HepG2 (cell line): Measurements from ENCODE around the gene CCDC88A. TPM values are rescaled to one million over a fixed set of nuclear protein-coding genes. Genes with fewer than 3 reads are reported as not detected.

Source experiments
- CBX5 ChIP-seq: sonication (generic); formaldehyde crosslinking; IDR thresholded peaks from 2 replicates; pipeline ENCODE4 v1.4.0; 2020; ENCODE audit warnings: missing genetic modification reagents, borderline replicate concordance
- EEA1 ChIP-seq: sonication (generic); formaldehyde crosslinking; IDR thresholded peaks from 2 replicates; pipeline ENCODE4 v1.5.1; 2020; ENCODE audit warnings: mild to moderate bottlenecking, missing genetic modification reagents, borderline replicate concordance
- EED ChIP-seq: sonication (generic); formaldehyde crosslinking; IDR thresholded peaks from 2 replicates; pipeline ENCODE4 v1.5.0; 2020; ENCODE audit warnings: mild to moderate bottlenecking, missing genetic modification reagents
- GATAD1 ChIP-seq: IDR thresholded peaks from 2 replicates; pipeline ENCODE4 v1.6.1; 2016; ENCODE audit warnings: missing genetic modification reagents, missing compliant biosample characterization
- KDM1A ChIP-seq: IDR thresholded peaks from 2 replicates; pipeline ENCODE4 v1.6.1; 2016; ENCODE audit warnings: missing compliant biosample characterization
- MXD3 ChIP-seq: IDR thresholded peaks from 2 replicates; pipeline ENCODE4 v1.6.1; 2016; ENCODE audit warnings: mild to moderate bottlenecking, missing biosample characterization, missing genetic modification reagents
- NR1H2 ChIP-seq: sonication (generic); formaldehyde crosslinking; IDR thresholded peaks from 2 replicates; pipeline ENCODE4 v1.8.1; 2022; ENCODE audit warnings: low read depth, missing genetic modification reagents, borderline replicate concordance
- RFX3 ChIP-seq: IDR thresholded peaks from 2 replicates; pipeline ENCODE4 v1.6.1; 2016; ENCODE audit warnings: missing biosample characterization, missing genetic modification reagents
- SOX5 ChIP-seq: IDR thresholded peaks from 2 replicates; pipeline ENCODE4 v1.6.1; 2016; ENCODE audit warnings: borderline replicate concordance
- SSRP1 ChIP-seq: IDR thresholded peaks from 2 replicates; pipeline ENCODE4 v1.6.1; 2016; ENCODE audit warnings: control low read depth
- TFAP4 ChIP-seq: sonication (generic); IDR thresholded peaks from 2 replicates; pipeline ENCODE4 v1.6.1; 2016; ENCODE audit warnings: low read depth, borderline replicate concordance
- TOPORS ChIP-seq: sonication (generic); formaldehyde crosslinking; IDR thresholded peaks from 2 replicates; pipeline ENCODE4 v1.8.0; 2023; ENCODE audit warnings: mild to moderate bottlenecking, missing genetic modification reagents
- U2AF1 ChIP-seq: fragments of 200-400 bp; formaldehyde crosslinking; optimal IDR thresholded peaks from 2 replicates; pipeline ENCODE3; 2017; ENCODE audit warnings: mild to moderate bottlenecking, low read depth, low read length
- ZNF3 ChIP-seq: IDR thresholded peaks from 2 replicates; pipeline ENCODE4 v1.7.0; 2017; ENCODE audit warnings: inconsistent platforms
- ZNF713 ChIP-seq: sonication (generic); formaldehyde crosslinking; IDR thresholded peaks from 2 replicates; pipeline ENCODE4 v1.4.0; 2020; ENCODE audit warnings: mild to moderate bottlenecking, missing genetic modification reagents
- ZSCAN22 ChIP-seq: sonication (generic); formaldehyde crosslinking; IDR thresholded peaks from 2 replicates; pipeline ENCODE4 v1.4.0; 2020; ENCODE audit warnings: mild to moderate bottlenecking, missing genetic modification reagents
- polyA plus RNA-seq, 8 experiments: library from polyadenylated mRNA; depleted of rRNA in 3 of 8; stranded (reverse) in 7 of 8; unstranded in 1 of 8; fragments of >200 nt; fragmentation: Illumina TruSeq in 4 of 8; extraction: Trizol in 4 of 8; gene quantifications; 2 replicates each; pipeline versions ENCODE4 v1.2.1 to v1.2.3, GENCODE V29; 2011 to 2016; ENCODE audit warnings: low read depth in 4 of 8, missing spikeins in 1 of 8, mixed read lengths in 1 of 8; ENCODE audit not compliant: insufficient read depth in 1 of 8
- total RNA-seq, 5 experiments: library from RNA; depleted of rRNA; stranded (reverse); fragments of >200 nt; fragmentation: Illumina TruSeq; extraction: Trizol; gene quantifications; 2 replicates each; pipeline ENCODE4 v1.2.3, GENCODE V29; 2016; ENCODE audit warnings: low read depth in 1 of 5
- TF ChIP-seq, protein P1 (sequence below): sonication (generic); formaldehyde crosslinking; IDR thresholded peaks from 2 replicates; pipeline ENCODE4 v1.5.1; 2020; ENCODE audit warnings: missing genetic modification reagents, mild to moderate bottlenecking, borderline replicate concordance
- TF ChIP-seq, protein P2 (sequence below): sonication (generic); formaldehyde crosslinking; IDR thresholded peaks from 2 replicates; pipeline ENCODE4 v1.4.0; 2020; ENCODE audit warnings: missing genetic modification reagents, borderline replicate concordance
- TF ChIP-seq, protein P3 (sequence below): sonication (generic); formaldehyde crosslinking; IDR thresholded peaks from 2 replicates; pipeline ENCODE4 v1.5.1; 2020; ENCODE audit warnings: missing genetic modification reagents, mild to moderate bottlenecking, borderline replicate concordance

CCDC88A gene
- total and polyA plus RNA-seq, 2 of the 13 experiments (the other 11 are each of a cell fraction or from before 2014, with no cell fraction given), result 43.2 to 84.1 TPM

DNA sequence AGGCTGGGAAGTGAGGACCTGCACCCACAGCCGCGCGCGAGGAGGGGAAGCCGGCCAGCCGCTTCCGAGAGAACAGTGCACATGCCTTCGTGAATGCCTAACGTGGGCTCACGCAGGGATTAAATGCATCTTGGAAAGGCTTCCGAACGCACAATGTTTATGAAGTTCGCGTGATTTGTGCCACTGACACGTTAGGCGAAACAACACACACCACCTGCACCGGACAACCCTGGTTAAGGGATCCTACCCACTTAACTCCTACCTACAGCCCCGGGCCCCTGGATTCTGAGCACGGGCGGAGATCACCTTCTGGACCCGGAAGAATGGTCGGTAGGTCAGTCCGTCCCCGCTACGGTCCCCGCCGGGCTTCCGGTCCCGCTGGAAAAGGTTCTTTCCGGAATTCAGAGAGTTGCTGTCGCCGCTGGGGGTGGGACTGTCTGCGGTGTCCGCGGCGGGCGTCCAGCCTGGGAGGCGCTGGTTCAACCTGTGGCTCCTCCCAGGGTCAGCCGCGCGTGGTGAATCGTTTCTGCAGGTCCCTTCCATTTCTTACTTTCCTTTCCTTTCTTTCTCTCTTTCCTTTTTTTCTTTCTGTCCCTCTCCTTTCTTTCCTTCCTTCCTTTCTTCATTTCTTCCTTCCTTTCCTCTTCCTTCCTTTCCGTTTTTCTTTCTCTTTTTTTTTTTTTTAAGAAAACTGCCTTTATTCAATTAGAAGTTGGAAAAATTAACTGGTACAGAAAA is 150.6 kb downstream of the CCDC88A start, which contains the start of gene MTIF2 (continued):
- TF ChIP-seq CBX5 (CRISPR knock-in tag) (peak; percentile 97), EEA1 (CRISPR knock-in tag) (0 out of 2 replicates have a peak, but pooled peaks have one; percentile 62), U2AF1 (peak; percentile 99), SSRP1 (CRISPR knock-in tag) (no peak), RFX3 (CRISPR knock-in tag) (0 out of 2 replicates have a peak, but pooled peaks have one; percentile 43), TFAP4 (peak; percentile 51; the same call in 1 of the 2 replicates), MXD3 (peak; percentile 95), ZNF3 (CRISPR knock-in tag) (no peak), NR1H2 (CRISPR knock-in tag) (peak; percentile 90; the same call in 1 of the 2 replicates), EED (CRISPR knock-in tag) (peak; percentile 98), SOX5 (peak; percentile 87; the same call in 1 of the 2 replicates), ZSCAN22 (CRISPR knock-in tag) (peak; percentile 30; the same call in 1 of the 2 replicates), TOPORS (peak; percentile 98), GATAD1 (CRISPR knock-in tag) (peak; percentile 99), ZNF713 (CRISPR knock-in tag) (peak; percentile 93), KDM1A (CRISPR knock-in tag) (no peak)
- TF ChIP-seq, protein P1, sequence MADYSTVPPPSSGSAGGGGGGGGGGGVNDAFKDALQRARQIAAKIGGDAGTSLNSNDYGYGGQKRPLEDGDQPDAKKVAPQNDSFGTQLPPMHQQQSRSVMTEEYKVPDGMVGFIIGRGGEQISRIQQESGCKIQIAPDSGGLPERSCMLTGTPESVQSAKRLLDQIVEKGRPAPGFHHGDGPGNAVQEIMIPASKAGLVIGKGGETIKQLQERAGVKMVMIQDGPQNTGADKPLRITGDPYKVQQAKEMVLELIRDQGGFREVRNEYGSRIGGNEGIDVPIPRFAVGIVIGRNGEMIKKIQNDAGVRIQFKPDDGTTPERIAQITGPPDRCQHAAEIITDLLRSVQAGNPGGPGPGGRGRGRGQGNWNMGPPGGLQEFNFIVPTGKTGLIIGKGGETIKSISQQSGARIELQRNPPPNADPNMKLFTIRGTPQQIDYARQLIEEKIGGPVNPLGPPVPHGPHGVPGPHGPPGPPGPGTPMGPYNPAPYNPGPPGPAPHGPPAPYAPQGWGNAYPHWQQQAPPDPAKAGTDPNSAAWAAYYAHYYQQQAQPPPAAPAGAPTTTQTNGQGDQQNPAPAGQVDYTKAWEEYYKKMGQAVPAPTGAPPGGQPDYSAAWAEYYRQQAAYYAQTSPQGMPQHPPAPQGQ (CRISPR knock-in tag), result no peak; the same call in 1 of the 2 replicates
- TF ChIP-seq, protein P2, sequence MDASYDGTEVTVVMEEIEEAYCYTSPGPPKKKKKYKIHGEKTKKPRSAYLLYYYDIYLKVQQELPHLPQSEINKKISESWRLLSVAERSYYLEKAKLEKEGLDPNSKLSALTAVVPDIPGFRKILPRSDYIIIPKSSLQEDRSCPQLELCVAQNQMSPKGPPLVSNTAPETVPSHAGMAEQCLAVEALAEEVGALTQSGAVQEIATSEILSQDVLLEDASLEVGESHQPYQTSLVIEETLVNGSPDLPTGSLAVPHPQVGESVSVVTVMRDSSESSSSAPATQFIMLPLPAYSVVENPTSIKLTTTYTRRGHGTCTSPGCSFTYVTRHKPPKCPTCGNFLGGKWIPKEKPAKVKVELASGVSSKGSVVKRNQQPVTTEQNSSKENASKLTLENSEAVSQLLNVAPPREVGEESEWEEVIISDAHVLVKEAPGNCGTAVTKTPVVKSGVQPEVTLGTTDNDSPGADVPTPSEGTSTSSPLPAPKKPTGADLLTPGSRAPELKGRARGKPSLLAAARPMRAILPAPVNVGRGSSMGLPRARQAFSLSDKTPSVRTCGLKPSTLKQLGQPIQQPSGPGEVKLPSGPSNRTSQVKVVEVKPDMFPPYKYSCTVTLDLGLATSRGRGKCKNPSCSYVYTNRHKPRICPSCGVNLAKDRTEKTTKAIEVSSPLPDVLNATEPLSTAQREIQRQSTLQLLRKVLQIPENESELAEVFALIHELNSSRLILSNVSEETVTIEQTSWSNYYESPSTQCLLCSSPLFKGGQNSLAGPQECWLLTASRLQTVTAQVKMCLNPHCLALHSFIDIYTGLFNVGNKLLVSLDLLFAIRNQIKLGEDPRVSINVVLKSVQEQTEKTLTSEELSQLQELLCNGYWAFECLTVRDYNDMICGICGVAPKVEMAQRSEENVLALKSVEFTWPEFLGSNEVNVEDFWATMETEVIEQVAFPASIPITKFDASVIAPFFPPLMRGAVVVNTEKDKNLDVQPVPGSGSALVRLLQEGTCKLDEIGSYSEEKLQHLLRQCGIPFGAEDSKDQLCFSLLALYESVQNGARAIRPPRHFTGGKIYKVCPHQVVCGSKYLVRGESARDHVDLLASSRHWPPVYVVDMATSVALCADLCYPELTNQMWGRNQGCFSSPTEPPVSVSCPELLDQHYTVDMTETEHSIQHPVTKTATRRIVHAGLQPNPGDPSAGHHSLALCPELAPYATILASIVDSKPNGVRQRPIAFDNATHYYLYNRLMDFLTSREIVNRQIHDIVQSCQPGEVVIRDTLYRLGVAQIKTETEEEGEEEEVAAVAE (CRISPR knock-in tag), result peak; percentile 90; the same call in 1 of the 2 replicates
- TF ChIP-seq, protein P3, sequence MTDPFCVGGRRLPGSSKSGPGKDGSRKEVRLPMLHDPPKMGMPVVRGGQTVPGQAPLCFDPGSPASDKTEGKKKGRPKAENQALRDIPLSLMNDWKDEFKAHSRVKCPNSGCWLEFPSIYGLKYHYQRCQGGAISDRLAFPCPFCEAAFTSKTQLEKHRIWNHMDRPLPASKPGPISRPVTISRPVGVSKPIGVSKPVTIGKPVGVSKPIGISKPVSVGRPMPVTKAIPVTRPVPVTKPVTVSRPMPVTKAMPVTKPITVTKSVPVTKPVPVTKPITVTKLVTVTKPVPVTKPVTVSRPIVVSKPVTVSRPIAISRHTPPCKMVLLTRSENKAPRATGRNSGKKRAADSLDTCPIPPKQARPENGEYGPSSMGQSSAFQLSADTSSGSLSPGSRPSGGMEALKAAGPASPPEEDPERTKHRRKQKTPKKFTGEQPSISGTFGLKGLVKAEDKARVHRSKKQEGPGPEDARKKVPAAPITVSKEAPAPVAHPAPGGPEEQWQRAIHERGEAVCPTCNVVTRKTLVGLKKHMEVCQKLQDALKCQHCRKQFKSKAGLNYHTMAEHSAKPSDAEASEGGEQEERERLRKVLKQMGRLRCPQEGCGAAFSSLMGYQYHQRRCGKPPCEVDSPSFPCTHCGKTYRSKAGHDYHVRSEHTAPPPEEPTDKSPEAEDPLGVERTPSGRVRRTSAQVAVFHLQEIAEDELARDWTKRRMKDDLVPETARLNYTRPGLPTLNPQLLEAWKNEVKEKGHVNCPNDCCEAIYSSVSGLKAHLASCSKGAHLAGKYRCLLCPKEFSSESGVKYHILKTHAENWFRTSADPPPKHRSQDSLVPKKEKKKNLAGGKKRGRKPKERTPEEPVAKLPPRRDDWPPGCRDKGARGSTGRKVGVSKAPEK (CRISPR knock-in tag), result peak; percentile 53; the same call in 1 of the 2 replicates
